Superior temporal gyrus (tissue), 1 donor: ENCODE measurements around the gene NEO1.
A peak's percentile ranks its signal among the peaks of the same experiment; 100 is the strongest.

Source experiments
- DNase-seq: peaks from one replicate; pipeline ENCODE4 v3.0.0-alpha.2; 2016; ENCODE audit errors: extremely low spot score

NEO1 gene

GRCh38 chr15:73328981-73329380 lies 276.7 kb downstream of the NEO1 start:
- no peak for DNase-seq

GRCh38 chr15:73329501-73330200 lies 277.4 kb downstream of the NEO1 start:
- DNase-seq = no peak

DNA sequence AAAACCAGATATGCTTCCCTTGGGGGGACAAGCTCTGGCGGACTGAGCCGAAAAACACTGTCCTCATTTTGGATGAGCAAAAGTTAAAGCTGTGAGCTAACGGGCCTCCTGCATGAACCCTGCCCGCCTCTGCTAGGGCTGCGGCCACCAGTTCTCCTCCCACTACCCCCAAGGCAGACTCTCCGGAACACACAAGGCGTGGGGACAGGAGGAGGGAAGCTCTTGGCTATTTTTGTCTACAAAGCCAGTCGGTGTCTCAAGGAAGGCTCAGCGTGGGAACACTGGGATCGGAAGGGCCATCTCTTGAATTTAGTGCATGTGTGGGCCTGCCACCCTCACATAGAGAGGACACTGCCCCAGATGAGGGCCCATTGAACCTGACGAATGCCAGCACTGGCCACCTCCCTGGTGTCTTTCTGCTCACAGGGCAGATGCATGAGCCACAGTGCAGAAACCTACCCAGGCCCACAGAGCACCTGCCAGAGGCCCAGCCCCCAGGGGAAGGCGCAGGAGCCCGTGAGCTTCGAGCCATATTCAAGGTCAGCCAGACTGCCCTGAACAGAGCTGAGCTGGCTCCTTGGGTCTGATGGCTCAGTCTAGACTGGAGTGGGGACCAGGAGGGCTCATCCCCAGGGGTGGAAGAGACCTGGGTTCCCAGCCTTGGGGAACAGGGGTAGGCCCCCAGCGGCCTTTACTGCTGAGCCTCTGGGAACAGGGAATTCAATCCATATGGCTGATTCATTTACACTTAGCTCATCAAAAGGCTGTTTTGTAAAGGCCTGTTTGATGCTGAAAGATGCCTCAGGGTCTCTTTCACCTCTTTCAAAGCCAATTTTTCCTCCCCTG lies 278.2 kb downstream of the NEO1 start:
- no peak for DNase-seq

- DNase-seq = no peak
Measured at GRCh38 chr15:73331501-73331900, 279.2 kb downstream of the NEO1 start.

DNA sequence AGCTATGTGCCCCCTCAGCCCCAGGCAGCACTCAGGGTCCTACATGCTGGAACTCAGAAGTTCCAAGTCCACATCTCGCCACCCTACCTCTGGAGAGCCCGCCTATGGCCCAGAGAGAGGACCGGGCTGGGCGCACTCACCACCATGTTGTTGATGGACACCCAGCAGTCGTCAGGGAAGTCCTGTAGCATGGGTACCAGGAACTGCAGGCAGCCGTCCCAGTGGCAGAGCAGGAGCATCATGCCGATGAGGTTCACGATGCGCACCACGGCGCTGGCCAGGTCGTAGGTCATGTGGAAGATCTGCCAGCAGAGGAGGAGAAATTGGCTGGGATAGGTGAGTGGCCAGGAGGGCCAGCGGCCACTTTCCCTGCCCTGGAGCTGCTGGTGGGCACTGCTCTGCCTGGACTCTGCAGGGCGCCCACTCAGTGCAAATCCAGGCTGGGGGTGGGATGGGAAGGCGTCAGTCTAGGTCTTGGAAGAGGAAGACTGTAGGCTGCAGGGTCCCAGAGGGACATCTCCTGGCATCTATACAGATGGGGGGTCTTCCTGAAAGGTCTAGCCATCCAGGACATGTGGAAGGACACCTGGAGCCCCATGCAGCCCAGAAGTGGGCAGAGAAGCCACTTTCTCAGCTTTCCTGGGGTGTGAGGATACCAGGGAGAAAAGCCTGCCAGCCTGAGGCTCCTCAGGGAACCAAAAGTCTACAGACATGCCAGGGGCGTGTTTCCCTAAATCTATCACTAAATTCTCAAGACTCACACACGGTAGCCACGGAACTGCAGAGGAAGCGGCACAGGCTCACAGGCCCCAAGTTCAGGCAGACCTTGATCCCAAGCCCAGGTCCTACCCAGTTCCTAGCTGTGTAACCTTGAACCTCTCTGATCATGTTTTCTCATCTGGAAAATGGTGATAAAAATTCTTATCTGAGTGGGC lies 280.0 kb downstream of the NEO1 start:
- no peak for DNase-seq

GRCh38 chr15:73333001-73333400 lies 280.7 kb downstream of the NEO1 start:
- no peak for DNase-seq

DNA sequence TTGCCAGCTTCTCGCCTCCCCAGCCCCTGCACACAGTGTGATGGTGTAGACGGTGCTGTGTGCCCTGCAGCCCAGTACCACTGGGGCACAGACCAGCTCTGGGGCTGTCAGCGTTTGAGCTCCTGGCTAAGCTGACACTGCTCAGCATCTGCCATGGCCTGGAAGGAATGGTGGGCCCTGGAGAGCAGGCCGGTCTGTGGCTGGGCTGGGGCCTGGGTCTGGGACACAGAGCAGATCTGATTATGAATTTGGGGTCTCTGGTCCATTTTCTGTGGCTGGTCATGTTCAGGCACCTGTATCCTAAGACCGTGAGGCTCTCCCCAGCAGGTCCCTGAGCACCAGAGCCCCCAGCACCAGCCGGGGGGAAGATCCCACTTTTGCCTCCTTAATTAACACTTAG lies 281.8 kb downstream of the NEO1 start:
- no peak for DNase-seq

- DNase-seq = no peak
Measured at GRCh38 chr15:73335026-73335425, 282.8 kb downstream of the NEO1 start.

DNA sequence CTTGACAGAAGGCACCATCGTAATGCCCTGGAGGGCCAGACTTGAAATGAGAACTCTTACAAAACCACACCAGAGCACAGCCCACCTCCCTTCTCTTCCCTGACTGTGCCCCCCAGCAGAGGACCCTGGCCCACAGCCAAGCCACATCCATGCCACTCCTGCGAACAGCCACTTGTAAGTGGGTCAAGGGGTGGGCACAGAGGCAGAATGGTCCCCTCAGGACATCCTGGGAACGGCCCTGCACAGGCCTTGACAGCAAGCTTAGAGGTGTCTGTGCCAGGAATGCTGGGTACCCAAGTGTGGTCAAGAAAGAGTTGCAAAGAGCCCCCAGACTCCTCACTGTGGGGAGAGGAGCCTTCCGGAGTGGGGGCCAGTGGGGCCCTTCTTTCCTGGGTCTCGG lies 283.2 kb downstream of the NEO1 start:
- DNase-seq = no peak

DNA sequence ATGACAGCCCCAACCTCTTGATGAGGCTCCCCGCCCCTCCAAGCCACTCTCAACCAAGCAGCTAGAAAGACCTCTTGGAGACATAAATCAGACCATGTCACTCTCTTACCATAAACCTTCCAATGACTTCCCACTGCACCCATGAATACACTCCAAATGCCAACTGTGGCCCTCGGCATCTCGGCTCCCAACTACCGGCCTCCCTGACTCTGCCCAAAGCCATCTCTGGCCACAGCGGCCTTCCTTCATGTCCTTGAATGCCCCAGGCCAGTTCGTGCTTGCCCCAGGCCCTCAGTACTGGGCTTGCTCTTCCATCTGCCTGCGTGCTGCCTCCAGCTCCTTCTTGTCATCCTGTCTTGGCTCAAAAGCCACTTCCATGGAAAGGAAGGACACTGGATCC lies 284.5 kb downstream of the NEO1 start:
- DNase-seq = no peak

GRCh38 chr15:73337187-73337586 lies 284.9 kb downstream of the NEO1 start:
- no peak for DNase-seq

GRCh38 chr15:73338058-73338457 lies 285.8 kb downstream of the NEO1 start:
- DNase-seq = no peak

GRCh38 chr15:73338606-73339374 lies 286.5 kb downstream of the NEO1 start:
- DNase-seq = no peak

GRCh38 chr15:73340502-73341192 lies 288.4 kb downstream of the NEO1 start:
- DNase-seq = no peak

- no peak for DNase-seq
Measured at GRCh38 chr15:73341886-73342600, 289.8 kb downstream of the NEO1 start.

DNA sequence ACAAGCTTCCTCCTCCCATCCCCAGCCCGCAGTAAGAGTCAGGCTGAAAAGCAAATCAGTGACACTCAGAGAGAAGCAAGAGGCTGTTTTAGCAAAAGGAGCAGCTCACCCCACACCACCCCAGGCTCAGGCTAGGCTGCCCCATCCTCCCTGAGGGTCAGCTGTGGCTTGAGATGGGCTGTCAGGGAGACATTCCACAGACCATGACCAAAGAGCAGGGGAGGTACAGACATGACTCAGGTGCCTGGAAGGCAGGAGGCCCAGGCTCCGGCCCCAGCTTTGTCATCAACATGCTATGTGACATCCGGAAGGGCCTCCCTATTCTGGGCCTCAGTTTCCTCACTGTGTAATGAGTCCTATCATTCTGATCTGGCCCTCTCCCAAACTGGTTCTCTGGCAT lies 291.8 kb downstream of the NEO1 start:
- DNase-seq = no peak

DNA sequence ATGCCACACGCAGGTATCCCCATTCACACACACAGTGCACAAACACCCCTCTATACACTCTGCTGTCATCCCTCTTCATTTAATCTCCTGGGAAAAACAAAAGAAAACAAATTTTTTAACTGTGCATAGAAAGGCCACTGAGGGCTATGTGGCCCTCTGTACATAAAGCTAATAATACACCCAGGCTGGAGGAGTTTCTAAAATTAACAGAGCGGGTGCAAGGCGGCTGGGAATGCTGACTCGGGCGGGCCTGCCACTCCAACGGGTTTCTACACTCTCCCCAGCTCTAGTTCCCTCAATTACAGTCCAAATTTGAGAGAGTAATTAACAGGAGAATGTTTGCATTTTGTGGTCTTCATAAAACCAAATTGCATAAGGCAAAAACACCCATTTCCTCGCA lies 293.4 kb downstream of the NEO1 start:
- no peak for DNase-seq

DNA sequence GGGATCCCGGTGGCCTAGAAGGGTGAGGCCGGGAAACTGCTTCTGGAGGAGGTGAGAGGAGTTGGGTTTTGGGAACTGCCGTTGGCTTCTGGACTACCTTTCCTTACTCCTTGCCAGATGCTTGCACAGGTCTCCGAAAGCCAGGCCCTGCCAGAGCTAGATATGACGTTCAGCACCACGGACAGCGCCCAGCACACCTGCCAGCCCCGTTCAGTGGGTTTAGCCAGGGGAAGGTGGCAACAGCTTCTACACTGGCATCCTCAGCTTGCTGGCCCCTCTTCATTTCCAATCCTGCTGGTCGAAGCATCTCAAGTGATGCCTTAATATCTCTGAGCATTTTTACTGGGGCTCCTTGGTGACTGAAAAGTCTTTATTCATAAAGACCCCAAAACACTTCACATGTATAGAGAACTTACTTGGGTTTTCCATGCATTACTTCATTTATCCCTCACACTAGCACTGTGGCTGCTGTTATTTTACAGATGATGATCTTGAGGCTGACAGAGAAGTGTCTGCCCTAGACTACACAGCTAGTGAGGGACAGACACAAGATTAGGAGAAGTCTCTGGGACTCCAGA lies 294.6 kb downstream of the NEO1 start:
- DNase-seq = no peak

GRCh38 chr15:73349191-73349590 lies 296.9 kb downstream of the NEO1 start:
- DNase-seq = no peak

DNA sequence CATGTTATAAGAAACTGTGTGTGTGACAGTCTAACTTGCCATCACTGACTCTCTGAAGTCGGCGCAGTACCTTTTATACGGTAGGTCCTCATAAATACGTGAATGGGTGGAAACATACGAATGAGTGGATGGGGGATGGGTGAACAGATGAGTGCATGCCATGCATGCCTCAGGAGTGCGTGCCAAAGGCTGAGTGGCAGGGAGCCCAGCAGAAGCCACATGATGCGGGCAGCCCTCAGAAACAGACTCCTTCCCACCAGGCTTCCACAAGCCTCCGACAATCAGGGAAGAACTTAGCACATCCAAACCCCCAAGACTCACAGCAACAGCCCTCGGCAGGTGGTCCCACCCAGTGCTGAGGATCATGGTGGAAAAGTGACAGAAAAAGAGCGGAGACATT lies 299.8 kb downstream of the NEO1 start:
- DNase-seq = peak; percentile 23
